ENCODE data around the gene ENTPD1. TPM values are rescaled to one million over a fixed set of nuclear protein-coding genes. Genes with fewer than 3 reads are reported as not detected.
A peak's percentile ranks its signal among the peaks of the same experiment; 100 is the strongest.

The ENTPD1 gene
- total RNA-seq, 1 experiment from 2014 or later = 0.11 TPM

DNA sequence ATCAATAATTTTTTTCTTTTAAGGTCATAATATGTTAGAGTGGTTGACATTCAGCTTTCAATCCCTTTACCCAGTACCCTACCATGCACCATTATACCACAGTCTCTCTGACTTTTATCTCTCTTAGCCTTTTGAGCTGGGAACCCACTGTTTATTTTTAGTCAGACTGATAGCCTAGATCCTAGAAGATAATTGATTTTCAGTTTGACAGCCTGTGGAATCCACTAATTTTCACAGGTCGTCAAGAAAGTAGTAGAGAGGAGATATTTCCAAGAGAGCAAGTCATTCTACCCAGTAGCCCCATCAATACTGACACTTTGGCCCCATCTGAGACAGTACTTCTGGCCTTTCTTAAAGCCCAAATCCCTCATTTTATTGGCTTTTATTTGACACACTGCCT lies 84.7 kb downstream of the ENTPD1 start:
- Histone ChIP-seq H3K79me2 (ENCODE audit: low read length) (no peaks in the 10 kb centered on the region), H3K9me3 (ENCODE audit: low read length) (no peaks in the 10 kb centered on the region), H3K9me2 (replicated peaks; ENCODE audit: insufficient read depth, low read length) (no peaks in the 10 kb centered on the region), H3K27ac (ENCODE audit: low read length) (no peak overlapping the region), H3K9ac (ENCODE audit: low read length) (no peak overlapping the region), H3K4me2 (ENCODE audit: low read depth, low read length, poor library complexity, severe bottlenecking) (no peak overlapping the region), H3K4me1 (ENCODE audit: low read length) (peaks cover 21% of the 10 kb centered on the region), H4K20me1 (ENCODE audit: insufficient read depth, low read depth, low read length) (no peaks in the 10 kb centered on the region), H2AFZ (ENCODE audit: low read length) (no peak overlapping the region), H3K36me3 (ENCODE audit: insufficient read depth, low read length) (no peaks in the 10 kb centered on the region), H3K27me3 (ENCODE audit: low read length) (no peaks in the 10 kb centered on the region), H3K4me3 (ENCODE audit: low read length) (no peak overlapping the region)
- DNase-seq = no peak

DNA sequence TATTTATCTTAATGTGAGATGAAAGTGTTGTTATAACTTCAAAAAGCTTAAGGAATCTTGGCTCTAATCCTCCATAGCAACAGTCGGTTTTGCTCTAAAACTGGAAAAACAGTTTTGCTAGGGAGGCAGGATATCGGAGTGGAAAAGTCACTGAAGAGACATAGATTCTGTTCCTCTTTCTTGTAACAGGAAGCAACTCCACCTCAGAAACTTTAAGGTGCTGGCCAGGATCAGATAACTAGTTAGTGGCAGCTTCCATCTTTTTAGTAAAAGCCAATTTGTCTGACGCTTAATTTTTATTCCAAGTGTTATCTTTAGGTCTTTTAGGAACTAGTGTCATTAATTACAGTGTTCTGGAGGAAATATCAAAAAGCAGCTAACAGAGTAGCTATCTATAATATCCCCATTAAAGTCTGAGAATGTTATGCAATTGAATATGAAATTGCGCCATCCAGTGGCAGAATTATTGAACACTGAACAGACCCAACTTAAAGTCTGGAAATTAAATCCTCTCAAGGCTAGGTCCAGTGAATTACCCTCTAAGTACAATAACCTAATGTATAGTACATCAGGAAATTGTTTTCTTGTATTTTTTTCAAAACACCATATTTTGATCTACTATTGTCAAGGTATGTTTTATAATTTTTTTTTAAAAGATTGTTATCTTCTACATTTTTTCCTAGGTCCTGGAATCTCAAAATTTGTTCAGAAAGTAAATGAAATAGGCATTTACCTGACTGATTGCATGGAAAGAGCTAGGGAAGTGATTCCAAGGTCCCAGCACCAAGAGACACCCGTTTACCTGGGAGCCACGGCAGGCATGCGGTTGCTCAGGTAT lies 85.9 kb downstream of the ENTPD1 start:
- H3K79me2 ChIP-seq (ENCODE audit: low read length) = no peaks in the 10 kb centered on the region
- H3K4me1 ChIP-seq (ENCODE audit: low read length) = peaks cover 21% of the 10 kb centered on the region
- no peaks in the 10 kb centered on the region for H3K27me3 ChIP-seq (ENCODE audit: low read length)
- H3K4me3 ChIP-seq (ENCODE audit: low read length) = no peak overlapping the region
- DNase-seq = peak; percentile 72
- H3K4me2 ChIP-seq (ENCODE audit: low read depth, low read length, poor library complexity, severe bottlenecking) = no peak overlapping the region
- no peaks in the 10 kb centered on the region for H3K9me3 ChIP-seq (ENCODE audit: low read length)
- no peak overlapping the region for H3K27ac ChIP-seq (ENCODE audit: low read length)
- H2AFZ ChIP-seq (ENCODE audit: low read length) = no peak overlapping the region
- no peaks in the 10 kb centered on the region for H4K20me1 ChIP-seq (ENCODE audit: insufficient read depth, low read depth, low read length)
- no peak overlapping the region for H3K9ac ChIP-seq (ENCODE audit: low read length)
- no peaks in the 10 kb centered on the region for H3K36me3 ChIP-seq (ENCODE audit: insufficient read depth, low read length)
- no peaks in the 10 kb centered on the region for H3K9me2 ChIP-seq (replicated peaks; ENCODE audit: insufficient read depth, low read length)

DNA sequence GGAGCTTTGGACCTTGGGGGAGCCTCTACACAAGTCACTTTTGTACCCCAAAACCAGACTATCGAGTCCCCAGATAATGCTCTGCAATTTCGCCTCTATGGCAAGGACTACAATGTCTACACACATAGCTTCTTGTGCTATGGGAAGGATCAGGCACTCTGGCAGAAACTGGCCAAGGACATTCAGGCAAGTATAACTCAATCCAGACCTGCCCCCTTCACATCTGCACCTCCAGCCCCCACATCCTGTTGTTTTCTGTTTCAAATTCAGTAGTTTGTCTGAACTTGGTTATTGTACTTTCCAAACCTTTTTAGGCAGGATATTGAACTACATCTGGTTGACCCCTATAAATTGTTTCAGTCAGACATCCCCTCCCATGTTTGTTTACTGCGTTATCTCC lies 89.4 kb downstream of the ENTPD1 start:
- Histone ChIP-seq H3K9me2 (replicated peaks; ENCODE audit: insufficient read depth, low read length) (no peaks in the 10 kb centered on the region), H3K27me3 (ENCODE audit: low read length) (no peaks in the 10 kb centered on the region), H3K9ac (ENCODE audit: low read length) (no peak overlapping the region), H3K27ac (ENCODE audit: low read length) (no peak overlapping the region), H3K4me2 (ENCODE audit: low read depth, low read length, poor library complexity, severe bottlenecking) (no peak overlapping the region), H3K4me1 (ENCODE audit: low read length) (peaks cover 6% of the 10 kb centered on the region), H3K79me2 (ENCODE audit: low read length) (no peaks in the 10 kb centered on the region), H2AFZ (ENCODE audit: low read length) (no peak overlapping the region), H3K9me3 (ENCODE audit: low read length) (no peaks in the 10 kb centered on the region), H3K36me3 (ENCODE audit: insufficient read depth, low read length) (no peaks in the 10 kb centered on the region), H3K4me3 (ENCODE audit: low read length) (no peak overlapping the region), H4K20me1 (ENCODE audit: insufficient read depth, low read depth, low read length) (no peaks in the 10 kb centered on the region)
- no peak for DNase-seq

DNA sequence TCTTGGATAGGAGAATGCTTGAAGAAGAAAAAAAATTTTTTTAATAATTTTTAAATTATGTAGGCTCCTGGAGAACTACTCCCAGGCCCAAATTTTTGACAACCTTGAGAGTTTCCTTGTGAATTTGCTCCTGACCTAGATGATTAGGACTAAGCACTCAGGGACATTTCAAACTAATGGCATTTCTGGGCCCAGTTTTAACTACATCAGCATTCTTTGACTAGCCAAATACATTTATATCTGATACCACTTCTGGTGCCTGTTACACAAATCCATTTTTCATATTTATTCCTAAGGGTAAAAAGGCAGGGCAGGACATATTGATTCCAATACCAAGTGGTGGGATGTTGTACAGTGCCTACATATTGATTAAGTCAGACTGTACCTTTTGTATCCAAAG lies 91.0 kb downstream of the ENTPD1 start:
- H3K4me1 ChIP-seq (ENCODE audit: low read length) = no peaks in the 10 kb centered on the region
- H3K9ac ChIP-seq (ENCODE audit: low read length) = no peak overlapping the region
- H3K36me3 ChIP-seq (ENCODE audit: insufficient read depth, low read length) = no peaks in the 10 kb centered on the region
- no peak overlapping the region for H3K4me3 ChIP-seq (ENCODE audit: low read length)
- no peaks in the 10 kb centered on the region for H3K27me3 ChIP-seq (ENCODE audit: low read length)
- H3K4me2 ChIP-seq (ENCODE audit: low read depth, low read length, poor library complexity, severe bottlenecking) = no peak overlapping the region
- no peaks in the 10 kb centered on the region for H3K79me2 ChIP-seq (ENCODE audit: low read length)
- no peak overlapping the region for H2AFZ ChIP-seq (ENCODE audit: low read length)
- H3K9me2 ChIP-seq (replicated peaks; ENCODE audit: insufficient read depth, low read length) = no peaks in the 10 kb centered on the region
- no peak for DNase-seq
- no peak overlapping the region for H3K27ac ChIP-seq (ENCODE audit: low read length)
- no peaks in the 10 kb centered on the region for H3K9me3 ChIP-seq (ENCODE audit: low read length)
- H4K20me1 ChIP-seq (ENCODE audit: insufficient read depth, low read depth, low read length) = no peaks in the 10 kb centered on the region

DNA sequence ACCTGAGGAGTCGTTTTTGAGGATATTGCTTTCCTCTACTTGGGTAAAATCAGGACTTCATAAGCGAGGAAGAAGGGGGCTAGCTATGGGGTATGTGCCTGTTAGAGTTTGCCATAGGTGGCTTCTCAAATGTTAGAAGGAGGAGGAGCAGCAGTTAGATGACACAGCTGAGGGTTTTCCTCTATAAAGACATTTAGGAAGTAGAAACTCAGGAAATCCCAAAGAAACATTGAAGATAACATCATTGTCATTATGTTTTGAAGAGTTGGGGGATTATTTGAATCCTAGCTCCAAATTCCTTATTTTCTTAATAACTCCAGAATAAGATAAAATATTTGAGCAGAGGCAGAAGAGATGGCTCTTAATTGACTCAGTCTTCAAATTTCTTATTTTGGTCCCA lies 92.9 kb downstream of the ENTPD1 start:
- no peak overlapping the region for H3K4me3 ChIP-seq (ENCODE audit: low read length)
- no peaks in the 10 kb centered on the region for H3K27me3 ChIP-seq (ENCODE audit: low read length)
- no peaks in the 10 kb centered on the region for H3K9me2 ChIP-seq (replicated peaks; ENCODE audit: insufficient read depth, low read length)
- H3K4me1 ChIP-seq (ENCODE audit: low read length) = no peaks in the 10 kb centered on the region
- H3K4me2 ChIP-seq (ENCODE audit: low read depth, low read length, poor library complexity, severe bottlenecking) = no peak overlapping the region
- no peak overlapping the region for H2AFZ ChIP-seq (ENCODE audit: low read length)
- no peaks in the 10 kb centered on the region for H4K20me1 ChIP-seq (ENCODE audit: insufficient read depth, low read depth, low read length)
- no peak overlapping the region for H3K27ac ChIP-seq (ENCODE audit: low read length)
- no peak overlapping the region for H3K9ac ChIP-seq (ENCODE audit: low read length)
- H3K9me3 ChIP-seq (ENCODE audit: low read length) = no peaks in the 10 kb centered on the region
- no peaks in the 10 kb centered on the region for H3K79me2 ChIP-seq (ENCODE audit: low read length)
- no peaks in the 10 kb centered on the region for H3K36me3 ChIP-seq (ENCODE audit: insufficient read depth, low read length)
- no peak for DNase-seq

DNA sequence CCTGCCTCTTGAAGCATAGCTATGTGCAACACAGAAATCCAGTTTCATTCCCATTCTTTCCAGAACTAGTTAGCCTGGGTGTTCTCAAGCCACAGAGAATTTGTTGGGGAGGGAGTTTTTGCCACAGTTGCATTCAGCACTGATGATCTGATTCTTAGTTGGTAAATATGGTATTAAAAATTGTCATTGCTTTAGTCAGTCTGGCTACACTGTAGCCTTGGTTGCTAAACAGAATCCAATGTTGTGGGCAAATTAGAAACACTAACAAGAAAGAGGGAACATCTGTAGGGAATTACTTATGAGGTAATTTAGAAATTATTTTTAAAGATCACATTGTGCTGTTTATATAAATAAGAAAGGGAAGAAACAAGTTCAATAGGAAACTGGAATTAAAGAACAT lies 94.8 kb downstream of the ENTPD1 start:
- Histone ChIP-seq H3K79me2 (ENCODE audit: low read length) (no peaks in the 10 kb centered on the region), H3K27me3 (ENCODE audit: low read length) (no peaks in the 10 kb centered on the region), H3K4me3 (ENCODE audit: low read length) (no peak overlapping the region), H2AFZ (ENCODE audit: low read length) (no peak overlapping the region), H3K27ac (ENCODE audit: low read length) (no peak overlapping the region), H3K4me1 (ENCODE audit: low read length) (no peaks in the 10 kb centered on the region), H3K9me2 (replicated peaks; ENCODE audit: insufficient read depth, low read length) (no peaks in the 10 kb centered on the region), H3K4me2 (ENCODE audit: low read depth, low read length, poor library complexity, severe bottlenecking) (no peak overlapping the region), H3K36me3 (ENCODE audit: insufficient read depth, low read length) (no peaks in the 10 kb centered on the region), H3K9me3 (ENCODE audit: low read length) (no peaks in the 10 kb centered on the region), H4K20me1 (ENCODE audit: insufficient read depth, low read depth, low read length) (no peaks in the 10 kb centered on the region), H3K9ac (ENCODE audit: low read length) (no peak overlapping the region)
- no peak for DNase-seq

DNA sequence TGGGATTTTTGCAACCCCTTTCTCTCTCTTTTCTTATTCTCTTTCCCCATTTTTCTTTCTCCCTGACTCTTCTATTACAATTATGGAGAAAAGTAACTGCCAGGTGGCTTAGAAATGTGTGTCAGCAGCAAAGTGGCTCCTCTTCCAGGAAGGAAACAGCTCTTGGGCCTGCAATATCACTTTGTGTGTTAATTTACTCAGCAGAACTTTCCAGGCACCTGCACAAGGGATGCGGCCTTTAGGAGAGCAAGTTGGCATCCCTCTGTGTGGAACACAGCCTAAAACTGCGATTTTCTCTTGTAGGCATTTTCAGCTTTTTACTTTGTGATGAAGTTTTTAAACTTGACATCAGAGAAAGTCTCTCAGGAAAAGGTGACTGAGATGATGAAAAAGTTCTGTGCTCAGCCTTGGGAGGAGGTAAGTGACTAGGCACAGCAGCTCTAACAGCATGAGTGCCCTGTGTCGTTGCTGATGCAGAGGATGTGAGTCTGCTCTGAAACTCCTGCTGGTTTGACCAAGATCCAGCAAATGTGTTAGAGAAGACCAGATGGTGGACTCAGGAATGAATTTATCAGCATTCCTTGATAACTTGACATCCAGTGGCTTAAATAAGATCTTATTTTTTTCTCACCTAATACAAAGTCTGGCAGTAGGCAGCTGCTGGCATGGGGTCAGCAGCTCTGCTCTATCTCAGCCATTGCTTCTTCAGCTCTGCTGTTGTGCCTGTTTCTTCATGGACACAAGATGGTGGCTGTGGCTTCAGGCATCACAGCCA lies 104.4 kb downstream of the ENTPD1 start:
- DNase-seq = no peak
- Histone ChIP-seq H3K79me2 (ENCODE audit: low read length) (no peaks in the 10 kb centered on the region), H3K4me2 (ENCODE audit: low read depth, low read length, poor library complexity, severe bottlenecking) (no peak overlapping the region), H2AFZ (ENCODE audit: low read length) (no peak overlapping the region), H3K9me3 (ENCODE audit: low read length) (no peaks in the 10 kb centered on the region), H4K20me1 (ENCODE audit: insufficient read depth, low read depth, low read length) (no peaks in the 10 kb centered on the region), H3K9me2 (replicated peaks; ENCODE audit: insufficient read depth, low read length) (no peaks in the 10 kb centered on the region), H3K36me3 (ENCODE audit: insufficient read depth, low read length) (no peaks in the 10 kb centered on the region), H3K27me3 (ENCODE audit: low read length) (no peaks in the 10 kb centered on the region), H3K27ac (ENCODE audit: low read length) (no peak overlapping the region), H3K4me3 (ENCODE audit: low read length) (no peak overlapping the region), H3K9ac (ENCODE audit: low read length) (no peak overlapping the region), H3K4me1 (ENCODE audit: low read length) (no peaks in the 10 kb centered on the region)

DNA sequence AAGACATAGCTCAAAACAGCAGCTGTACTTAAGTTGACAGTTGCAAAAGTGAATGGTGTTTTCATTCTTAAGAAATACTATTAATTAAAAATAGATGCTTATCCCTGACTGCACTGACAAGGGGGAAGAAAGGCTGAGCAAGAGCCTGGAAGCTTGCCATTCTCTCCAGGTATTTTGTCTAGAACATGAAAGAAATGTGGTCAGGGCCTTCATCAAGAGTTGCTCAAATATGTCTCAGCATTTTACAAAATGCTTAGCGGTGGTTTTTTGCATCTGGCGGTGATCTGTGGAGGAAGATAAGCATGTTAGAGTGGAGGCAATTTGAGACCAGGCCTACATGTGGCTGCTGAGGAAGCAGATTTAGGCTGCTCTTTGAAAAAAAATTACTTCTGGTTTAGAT lies 105.4 kb downstream of the ENTPD1 start:
- Histone ChIP-seq H3K36me3 (ENCODE audit: insufficient read depth, low read length) (no peaks in the 10 kb centered on the region), H3K4me3 (ENCODE audit: low read length) (no peak overlapping the region), H3K79me2 (ENCODE audit: low read length) (no peaks in the 10 kb centered on the region), H2AFZ (ENCODE audit: low read length) (no peak overlapping the region), H4K20me1 (ENCODE audit: insufficient read depth, low read depth, low read length) (no peaks in the 10 kb centered on the region), H3K9me2 (replicated peaks; ENCODE audit: insufficient read depth, low read length) (no peaks in the 10 kb centered on the region), H3K4me1 (ENCODE audit: low read length) (no peaks in the 10 kb centered on the region), H3K4me2 (ENCODE audit: low read depth, low read length, poor library complexity, severe bottlenecking) (no peak overlapping the region), H3K27ac (ENCODE audit: low read length) (no peak overlapping the region), H3K9me3 (ENCODE audit: low read length) (no peaks in the 10 kb centered on the region), H3K27me3 (ENCODE audit: low read length) (no peaks in the 10 kb centered on the region), H3K9ac (ENCODE audit: low read length) (no peak overlapping the region)
- DNase-seq = no peak

Data from Karpas-422 (cell line).